Activated gamma-delta T cell treated with anti-CD3 and anti-CD28 coated beads, Interleukin-2, amount 50 U/mL, for 16 hours (primary cell): ENCODE data around the gene PTCD2.
A peak's percentile ranks its signal among the peaks of the same experiment; 100 is the strongest.

Source experiments
- DNase-seq: peaks from one replicate; pipeline ENCODE4 v3.0.0-alpha.2; 2020; ENCODE audit warnings: low read depth

PTCD2 gene

GRCh38 chr5:72319976-72320752 is at the start of gene PTCD2, which contains the start of gene MRPS27:
TSS of gene PTCD2 (plus strand) at chr5:72320373. CDS start at chr5:72320383, 10 bp downstream.
TSS of gene MRPS27 (minus strand) at chr5:72320240. CDS start at chr5:72320221, 19 bp downstream.
- peak; percentile 91 for DNase-seq

- no peak for DNase-seq
Measured at GRCh38 chr5:72271702-72272101, 48.5 kb upstream of the PTCD2 start.

GRCh38 chr5:72272398-72272797 is 47.8 kb upstream of the PTCD2 start:
- DNase-seq: no peak

GRCh38 chr5:72273547-72273946 is 46.6 kb upstream of the PTCD2 start:
- DNase-seq: no peak

- DNase-seq: no peak
Measured at GRCh38 chr5:72276219-72276752, 43.9 kb upstream of the PTCD2 start.

GRCh38 chr5:72280581-72281069 is 39.5 kb upstream of the PTCD2 start:
- DNase-seq: no peak

- no peak for DNase-seq
Measured at GRCh38 chr5:72281430-72281763, 38.8 kb upstream of the PTCD2 start.

- no peak for DNase-seq
Measured at GRCh38 chr5:72281764-72282499, 38.2 kb upstream of the PTCD2 start.

- no peak for DNase-seq
Measured at GRCh38 chr5:72282878-72283277, 37.3 kb upstream of the PTCD2 start.

- no peak for DNase-seq
Measured at GRCh38 chr5:72283358-72283757, 36.8 kb upstream of the PTCD2 start.

- no peak for DNase-seq
Measured at GRCh38 chr5:72284559-72285423, 35.4 kb upstream of the PTCD2 start.

GRCh38 chr5:72285424-72285821 is 34.8 kb upstream of the PTCD2 start:
- DNase-seq: no peak

- DNase-seq: no peak
Measured at GRCh38 chr5:72286798-72287197, 33.4 kb upstream of the PTCD2 start.

- DNase-seq: no peak
Measured at GRCh38 chr5:72288924-72289323, 31.2 kb upstream of the PTCD2 start.

- DNase-seq: no peak
Measured at GRCh38 chr5:72290356-72291133, 29.6 kb upstream of the PTCD2 start.

- DNase-seq: no peak
Measured at GRCh38 chr5:72291601-72292000, 28.6 kb upstream of the PTCD2 start.

- no peak for DNase-seq
Measured at GRCh38 chr5:72292411-72292810, 27.8 kb upstream of the PTCD2 start.

GRCh38 chr5:72293495-72294055 is 26.6 kb upstream of the PTCD2 start:
- DNase-seq: no peak

- DNase-seq: no peak
Measured at GRCh38 chr5:72294473-72294872, 25.7 kb upstream of the PTCD2 start.

- no peak for DNase-seq
Measured at GRCh38 chr5:72295539-72295938, 24.6 kb upstream of the PTCD2 start.

- DNase-seq: no peak
Measured at GRCh38 chr5:72296256-72296655, 23.9 kb upstream of the PTCD2 start.
